GM19238 (cell line): ENCODE data around the gene TCHP.
"Not testable (repeated sequence)": the region's sequence is repeated elsewhere in the genome, so short reads cannot be mapped to it uniquely, and the experiment has no call there.

Experiments used
- DNase-seq: peaks from one replicate; pipeline ENCODE4 v3.0.0; 2011; ENCODE audit warnings: low spot score; ENCODE audit not compliant: insufficient read length

Gene TCHP

DNA sequence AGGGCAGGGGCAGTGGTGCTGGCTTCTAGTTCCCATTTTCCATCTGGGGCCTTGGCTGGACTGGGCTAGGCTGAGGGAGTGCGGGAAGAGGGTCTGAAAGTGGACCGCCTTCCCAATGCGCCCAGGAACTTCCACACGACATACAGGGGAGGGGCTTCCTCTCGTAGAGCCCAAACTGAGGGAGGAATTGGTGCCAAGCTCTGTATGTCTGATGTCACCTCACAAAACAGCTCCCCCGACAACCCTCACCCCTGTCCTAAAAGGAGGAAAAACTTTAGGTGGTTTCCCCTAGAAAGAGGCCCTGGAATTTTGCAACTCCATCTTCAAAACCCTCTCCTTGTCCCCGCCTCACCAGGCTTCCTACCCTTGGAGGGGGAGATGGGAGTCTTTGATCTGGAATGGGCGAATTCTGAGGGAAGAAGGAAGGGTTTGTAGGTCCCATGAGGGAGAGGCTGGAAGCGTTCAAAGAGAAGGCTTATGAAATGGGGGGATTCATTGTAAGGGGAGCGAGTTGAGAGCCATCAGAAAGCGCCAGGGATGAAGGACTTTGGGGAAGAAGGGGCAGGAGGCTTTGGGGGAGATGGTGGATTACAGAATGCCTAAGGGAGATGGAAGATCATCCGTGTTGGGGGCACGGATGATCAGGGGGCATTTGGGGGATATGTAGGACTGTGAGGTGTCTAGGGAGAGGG, 20.6 kb upstream of the TCHP start:
- no peak for DNase-seq

DNA sequence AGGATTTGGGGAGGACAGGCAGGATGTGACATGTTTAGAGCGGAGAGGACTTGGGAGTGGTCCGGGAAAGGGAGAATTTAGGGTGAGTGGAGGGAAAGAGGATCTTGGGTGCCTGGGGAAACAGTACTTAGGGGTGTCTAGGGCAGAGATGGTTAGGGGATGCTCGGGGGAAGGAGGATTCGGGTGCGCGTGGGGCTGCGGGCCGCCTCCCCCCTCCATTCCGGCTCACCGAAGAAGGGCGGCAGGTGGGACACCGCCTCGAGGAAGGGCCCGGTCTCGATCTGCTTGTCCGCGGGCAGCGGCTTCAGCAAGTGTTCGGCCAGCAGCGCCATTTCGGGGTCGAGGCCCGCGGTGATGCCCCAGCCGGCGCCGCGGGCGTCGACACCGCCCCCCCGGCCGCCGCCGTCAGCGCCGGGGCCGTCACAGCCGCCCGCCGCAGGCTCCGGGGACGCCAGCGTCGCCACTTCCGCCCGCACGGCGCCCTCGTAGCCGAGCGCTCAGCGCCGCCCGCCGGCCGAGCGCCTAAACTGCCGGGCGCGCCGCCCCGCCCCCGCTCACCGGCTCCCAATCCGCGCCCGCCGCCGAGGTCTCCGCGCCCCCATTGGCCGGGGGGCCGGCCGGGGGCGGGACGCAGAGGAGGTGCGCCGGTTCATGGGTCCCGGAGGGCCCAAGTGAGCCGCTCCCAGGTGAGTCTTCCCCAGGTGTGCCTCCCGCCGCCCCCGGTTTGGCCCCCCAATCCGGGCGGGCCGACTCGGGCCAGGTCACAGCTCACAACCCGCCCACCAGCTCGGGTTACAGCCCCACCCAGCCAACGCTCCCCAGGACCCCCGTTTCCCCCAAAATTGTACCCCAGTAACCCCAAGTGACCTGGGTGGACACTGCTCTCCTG, 19.8 kb upstream of the TCHP start, which contains the start of gene GLTP:
Gene GLTP (minus strand): TSS at position 499 of the 889 bp plus-strand sequence. CDS start 167 bp downstream, at position 332.
- DNase-seq = peak; percentile 95

DNA sequence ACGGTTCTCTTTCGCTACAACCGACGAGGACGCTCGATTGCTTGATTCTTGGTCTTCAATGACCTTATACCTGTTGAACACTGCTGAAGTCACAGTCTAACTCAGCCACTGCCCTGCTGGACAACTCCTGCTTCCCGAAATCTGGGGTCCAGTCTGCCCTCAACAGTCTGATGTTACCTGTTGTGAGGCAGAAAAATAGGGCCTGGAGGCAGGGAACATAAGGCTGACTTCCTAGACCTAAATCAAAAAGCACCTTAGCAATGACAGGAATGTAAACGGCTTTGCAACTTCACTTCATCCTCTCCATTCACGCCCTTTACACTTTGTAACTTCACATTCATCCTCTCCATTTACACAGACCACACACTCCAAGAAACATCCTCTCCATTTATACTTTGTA, 19.1 kb upstream of the TCHP start:
- no peak for DNase-seq

DNA sequence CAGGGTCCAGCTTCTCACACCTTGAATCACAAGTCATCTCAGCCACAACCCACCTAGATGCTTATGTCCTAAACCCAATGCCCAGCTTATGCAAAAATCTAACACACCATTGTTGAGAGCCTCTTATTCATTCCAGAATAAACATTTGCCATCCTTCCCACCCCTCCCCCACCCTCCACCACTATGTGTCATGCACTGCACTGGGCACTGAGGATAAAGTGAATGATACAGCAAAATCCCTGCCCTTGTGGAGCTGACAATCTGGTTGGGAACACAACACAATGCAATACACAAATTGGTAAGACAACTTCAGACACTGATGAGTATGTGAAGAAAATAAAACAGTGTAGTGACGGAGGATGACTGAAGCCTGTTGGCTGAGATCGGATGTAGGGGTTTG, 18.3 kb upstream of the TCHP start:
- no peak for DNase-seq

DNA sequence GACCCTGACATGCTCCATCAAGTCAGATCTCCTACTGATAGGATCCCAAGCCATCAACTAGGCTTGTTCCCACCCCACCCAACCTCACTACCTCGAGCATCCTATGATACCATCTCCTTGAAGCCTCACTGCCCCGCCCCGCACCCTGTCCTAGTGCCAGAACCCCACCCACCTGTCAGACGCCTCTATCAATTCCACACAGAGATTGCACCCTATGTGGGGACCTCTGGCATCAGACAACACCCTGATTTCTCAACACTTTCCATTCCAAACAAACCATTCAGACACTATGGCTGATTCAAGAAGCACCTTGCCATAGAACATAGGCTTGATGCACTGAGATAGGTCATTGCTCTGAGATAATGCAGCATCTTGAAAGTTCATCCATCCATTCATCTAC, 16.6 kb upstream of the TCHP start:
- DNase-seq = no peak

DNA sequence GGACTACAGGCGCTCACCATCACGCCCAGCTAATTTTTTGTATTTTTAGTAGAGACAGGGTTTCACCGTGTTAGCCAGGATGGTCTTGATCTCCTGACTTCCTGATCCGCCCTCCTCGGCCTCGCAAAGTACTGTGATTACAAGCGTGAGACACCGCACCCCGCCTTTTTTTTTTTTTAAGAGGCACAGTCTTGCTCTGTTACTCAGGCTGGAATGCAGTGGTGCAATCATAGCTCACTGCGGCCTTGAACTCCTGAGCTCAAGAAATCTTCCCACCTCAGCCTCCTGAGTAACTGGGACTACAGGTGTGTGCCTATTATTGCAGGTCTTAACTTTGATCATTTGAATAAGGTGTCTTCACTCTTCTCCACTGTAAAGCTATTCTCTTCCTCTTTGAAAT, 14.5 kb upstream of the TCHP start:
- DNase-seq = no peak

DNA sequence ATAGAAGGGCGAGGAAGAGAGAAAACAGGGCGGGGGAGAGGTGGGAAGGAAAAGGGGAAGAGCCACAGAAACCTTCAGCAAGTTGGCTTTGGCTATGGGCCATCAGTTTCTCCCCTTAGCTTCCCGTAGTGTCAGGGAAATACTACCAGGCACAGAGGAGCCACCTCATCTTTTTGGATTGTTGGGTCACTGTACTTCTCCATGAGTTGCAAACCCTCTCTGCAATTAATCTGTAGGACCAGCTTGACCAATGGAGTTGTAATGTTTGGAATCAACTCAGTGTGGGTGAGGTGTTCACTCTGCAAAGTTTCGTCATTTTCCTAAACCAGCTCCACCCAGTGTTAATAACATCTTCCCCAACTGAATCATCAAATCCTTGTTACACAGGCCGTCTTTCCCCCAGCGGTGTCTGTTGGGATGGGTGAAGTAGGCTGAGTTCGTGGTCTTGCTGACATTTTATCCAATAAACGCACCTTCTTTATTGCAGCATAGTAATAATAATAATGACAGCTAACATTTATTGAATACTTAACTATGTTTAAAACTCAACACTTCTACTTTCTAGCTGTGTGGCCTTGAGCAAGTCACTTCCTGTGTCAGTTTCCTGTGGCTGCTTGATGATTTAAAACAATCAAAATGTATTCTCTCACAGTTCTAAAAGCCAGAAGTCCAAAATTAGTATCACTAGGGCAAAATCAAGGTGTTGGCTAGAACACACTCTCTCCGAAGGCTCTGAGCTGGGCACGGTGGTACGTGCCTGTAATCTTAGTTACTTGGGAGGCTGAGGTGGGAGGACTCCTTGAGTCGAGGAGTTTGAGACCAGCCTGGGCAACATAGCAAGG, 11.7 kb upstream of the TCHP start:
- no peak for DNase-seq

DNA sequence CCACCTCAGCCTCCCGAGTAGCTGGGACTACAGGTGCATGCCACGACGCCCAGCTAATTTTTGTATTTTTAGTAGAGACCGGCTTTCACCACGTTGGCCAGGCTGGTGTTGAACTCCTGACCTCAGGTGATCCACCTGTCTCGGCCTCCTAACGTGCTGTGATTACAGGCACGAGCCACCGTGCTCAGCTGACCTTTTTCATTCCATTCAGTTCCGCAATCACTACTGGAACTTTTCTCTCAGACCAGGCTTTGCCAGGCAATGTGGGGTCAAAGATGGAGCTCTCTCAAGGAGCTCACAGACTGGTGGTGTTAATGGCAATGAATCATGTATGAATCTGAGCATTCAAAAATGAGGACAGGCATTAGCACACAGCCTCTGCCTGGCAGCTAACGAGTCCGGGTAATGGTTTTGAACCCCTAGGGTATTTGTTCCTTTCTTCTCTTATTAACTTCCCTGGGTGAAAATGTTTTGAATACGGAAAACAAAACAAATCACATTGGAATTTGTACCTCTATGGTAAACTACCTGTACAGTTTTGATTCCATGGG, 9.4 kb upstream of the TCHP start:
- DNase-seq = no peak

DNA sequence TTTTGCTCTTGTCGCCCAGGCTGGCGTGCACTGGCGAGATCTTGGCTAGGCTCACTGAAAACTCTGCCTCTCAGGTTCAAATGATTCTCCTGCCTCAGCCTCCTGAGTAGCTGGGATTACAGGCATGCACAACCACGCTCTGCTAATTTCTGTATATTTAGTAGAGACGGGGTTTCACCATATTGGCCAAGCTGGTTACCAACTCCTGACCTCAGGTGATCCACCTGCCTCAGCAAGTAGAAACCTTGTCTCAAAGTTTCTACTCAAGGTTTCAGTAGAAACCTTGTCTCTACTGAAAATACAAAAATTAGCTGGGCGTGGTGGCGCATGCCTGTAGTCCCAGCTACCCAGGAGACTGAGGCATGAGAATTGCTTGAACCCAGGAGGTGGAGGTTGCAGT, 8.3 kb upstream of the TCHP start:
- DNase-seq = not testable (repeated sequence)

DNA sequence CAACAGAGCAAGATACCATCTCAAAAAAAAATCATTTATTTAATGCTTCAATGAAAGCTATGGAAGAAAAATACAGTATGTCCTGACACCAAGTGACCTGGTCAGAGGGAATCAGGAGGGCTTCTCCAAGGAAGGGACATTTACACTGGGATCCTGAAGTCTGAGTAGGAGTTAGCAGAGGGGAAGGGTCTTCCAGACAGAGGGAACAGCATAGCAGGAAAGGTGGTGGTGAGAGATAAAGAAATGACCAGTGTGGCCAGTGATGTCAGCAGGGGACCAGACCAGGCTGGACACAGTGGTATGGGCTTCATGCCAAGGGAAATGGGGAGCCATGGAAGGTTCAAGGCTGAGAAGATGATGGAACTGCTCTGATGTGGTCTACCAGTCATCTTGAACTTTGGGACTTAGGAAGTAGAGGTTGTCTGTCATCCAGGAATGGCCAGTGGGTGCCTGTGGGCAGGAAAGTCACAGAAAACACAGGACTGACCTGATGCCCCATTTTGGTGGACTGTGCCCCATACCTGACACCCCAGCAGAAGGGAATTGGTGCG, 7.8 kb upstream of the TCHP start:
- no peak for DNase-seq

DNA sequence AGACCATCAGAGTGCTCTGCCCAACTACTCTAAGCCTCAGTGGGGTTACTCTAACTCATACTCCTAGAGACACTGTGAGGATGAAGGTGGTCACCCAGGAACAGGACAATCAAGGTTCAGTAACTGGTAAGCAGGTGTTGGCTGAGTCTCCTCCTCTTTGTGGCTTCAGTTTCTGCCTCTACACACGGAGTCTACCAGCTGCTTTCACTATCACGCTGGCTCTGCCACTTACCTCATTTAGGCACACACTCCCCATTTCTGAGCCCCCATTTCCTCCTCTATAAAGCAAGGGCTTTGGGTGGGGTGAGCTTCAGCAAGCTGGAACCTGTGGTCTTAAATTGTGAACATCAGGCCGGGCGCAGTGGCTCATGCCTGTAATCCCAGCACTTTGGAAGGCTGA, 7.3 kb upstream of the TCHP start:
- peak; percentile 39 for DNase-seq

DNA sequence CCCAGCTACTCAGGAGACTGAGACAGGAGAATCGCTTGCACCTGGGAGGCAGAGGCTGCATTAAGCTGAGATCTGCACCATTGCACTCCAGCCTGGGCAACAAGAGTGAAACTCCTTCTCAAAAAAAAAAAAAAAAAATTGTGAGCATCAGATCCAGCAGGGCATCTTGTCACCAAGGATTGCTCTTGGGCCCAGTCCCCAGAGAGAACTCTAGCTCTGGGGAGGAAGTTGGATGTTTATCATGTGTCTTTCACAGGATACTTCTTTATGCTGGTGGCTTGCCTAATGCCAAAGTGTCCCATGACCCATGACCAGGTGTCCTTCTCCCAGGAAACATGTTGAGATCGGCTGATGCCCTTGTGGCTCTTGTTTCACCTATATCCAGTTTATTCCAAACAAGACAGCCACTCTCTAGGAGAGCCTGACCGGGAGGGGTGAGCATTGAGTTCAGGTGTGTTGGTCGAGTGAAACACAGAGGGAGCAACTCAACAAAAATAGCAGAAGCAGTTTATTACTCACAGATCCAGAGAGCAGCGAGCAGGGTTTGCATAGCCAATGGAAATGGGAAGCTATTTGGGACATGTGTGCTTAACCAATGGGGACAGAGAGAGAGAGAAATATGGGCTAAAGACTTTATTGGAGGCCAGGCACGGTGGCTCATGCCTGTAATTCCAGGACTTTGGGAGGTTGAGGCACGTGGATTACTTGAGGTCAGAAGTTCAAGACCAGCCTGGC, 6.6 kb upstream of the TCHP start:
- DNase-seq = no peak

DNA sequence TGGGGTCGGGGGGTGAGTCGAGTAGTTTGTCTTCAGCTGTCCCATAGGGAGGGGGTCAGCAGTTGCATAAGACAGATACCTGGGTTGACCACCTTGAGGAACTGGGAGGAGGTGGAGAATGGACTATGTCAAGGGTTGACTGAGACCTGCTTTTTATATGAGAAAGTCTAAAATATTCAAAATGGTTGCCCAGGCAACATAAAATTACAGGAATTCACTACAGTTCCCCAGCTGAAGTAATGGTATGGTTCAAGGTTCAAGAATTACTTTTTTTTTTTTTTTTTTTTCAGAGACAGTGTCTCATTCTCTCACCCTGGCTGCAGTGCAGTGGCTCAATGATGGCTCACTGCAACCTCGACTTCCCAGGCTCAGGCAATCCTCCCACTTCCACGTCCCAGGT, 5.1 kb upstream of the TCHP start:
- no peak for DNase-seq

DNA sequence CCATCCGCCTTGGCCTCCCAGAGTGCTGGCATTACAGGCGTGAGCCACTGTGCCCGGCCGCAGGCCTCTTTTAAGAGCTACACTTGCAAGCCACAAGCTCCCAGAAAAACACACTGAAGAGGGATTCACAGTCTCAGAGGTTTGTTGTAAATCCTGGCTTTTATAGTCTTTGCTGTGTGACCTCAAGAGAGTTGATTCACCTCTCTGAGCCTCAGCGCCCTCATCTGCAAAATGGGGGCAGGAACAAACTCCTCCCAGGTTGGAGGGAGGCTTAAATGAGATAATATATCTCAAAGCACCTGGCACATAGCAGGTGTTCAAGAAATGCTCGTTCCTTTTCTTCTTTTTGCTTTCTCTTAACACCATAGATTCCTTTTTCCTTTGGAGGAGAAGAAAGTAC, 3.9 kb upstream of the TCHP start:
- no peak for DNase-seq

DNA sequence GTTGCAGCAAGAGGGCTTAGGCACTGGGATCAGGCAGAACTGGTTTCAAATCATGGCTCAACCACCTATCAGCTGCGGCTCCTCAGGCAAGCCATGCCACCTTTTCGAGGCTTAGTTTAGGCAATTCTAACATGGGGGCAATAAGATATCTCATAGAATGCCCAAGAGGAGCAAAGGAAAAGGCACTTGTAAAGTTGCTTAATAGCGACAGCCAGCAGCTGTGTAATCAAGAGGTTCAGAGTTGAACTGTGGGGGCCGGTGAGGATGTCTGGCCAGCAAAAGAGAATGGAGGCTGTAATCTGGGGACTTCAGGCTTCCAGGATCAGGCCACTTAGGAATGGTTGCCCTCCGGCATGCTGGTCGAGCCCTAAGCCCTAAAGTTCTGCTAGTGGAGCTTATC, 3.0 kb upstream of the TCHP start:
- no peak for DNase-seq

DNA sequence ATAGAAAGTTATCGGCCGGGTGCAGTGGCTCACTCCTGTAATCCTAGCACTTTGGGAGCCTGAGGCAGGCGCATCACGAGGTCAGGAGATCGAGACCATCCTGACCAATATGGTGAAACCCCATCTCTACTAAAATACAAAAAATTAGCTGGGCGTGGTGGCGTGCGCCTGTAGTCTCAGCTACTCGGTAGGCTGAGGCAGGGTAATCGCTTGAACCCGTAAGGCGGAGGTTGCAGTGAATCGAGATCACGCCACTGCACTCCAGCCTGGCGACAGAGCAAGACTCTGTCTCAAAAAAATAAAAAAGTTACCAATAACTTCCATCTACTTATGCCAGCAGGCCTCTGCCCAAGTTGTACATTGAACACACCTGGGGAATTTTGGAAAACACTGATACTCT, 729 bp upstream of the TCHP start:
- not testable (repeated sequence) for DNase-seq

DNA sequence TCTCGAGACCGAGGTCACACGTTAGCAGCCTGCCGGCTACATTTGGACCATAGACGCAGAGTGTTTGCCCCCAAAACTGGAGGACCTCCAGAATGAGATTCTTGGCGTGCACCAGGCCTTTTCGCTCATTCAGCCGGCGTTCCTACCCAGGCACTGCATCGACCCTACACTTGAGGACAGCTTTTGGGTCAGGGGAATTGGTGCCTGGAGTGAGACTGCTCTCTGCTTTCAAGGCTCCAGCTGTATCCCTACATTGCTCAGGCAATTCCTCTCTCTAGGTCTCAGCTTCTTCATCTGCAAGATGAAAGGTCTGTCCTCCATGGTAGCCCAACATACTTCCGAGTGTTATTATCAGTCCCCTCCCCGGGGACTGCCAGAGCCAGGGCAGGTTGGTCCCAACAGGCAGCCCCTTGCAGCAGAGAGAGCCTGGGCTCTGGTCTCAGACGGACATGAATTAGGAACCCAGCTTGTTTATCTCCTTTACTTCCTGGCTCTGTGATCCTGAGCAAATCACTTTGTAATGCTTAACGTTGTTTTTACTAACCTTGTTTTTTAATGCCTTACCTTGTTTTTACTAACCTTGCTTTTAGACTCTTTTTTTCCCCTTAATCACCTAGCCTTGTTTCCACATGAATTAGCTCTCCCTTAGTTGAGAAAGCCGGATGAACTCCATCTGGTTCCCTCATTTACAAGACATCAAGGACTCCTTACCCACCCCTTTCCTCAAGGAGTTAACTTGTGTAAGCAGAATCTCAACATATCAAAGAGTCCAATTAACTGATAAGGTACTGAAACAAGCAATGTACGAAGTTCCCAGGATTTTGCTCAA, 892 bp downstream of the TCHP start:
- peak; percentile 54 for DNase-seq

DNA sequence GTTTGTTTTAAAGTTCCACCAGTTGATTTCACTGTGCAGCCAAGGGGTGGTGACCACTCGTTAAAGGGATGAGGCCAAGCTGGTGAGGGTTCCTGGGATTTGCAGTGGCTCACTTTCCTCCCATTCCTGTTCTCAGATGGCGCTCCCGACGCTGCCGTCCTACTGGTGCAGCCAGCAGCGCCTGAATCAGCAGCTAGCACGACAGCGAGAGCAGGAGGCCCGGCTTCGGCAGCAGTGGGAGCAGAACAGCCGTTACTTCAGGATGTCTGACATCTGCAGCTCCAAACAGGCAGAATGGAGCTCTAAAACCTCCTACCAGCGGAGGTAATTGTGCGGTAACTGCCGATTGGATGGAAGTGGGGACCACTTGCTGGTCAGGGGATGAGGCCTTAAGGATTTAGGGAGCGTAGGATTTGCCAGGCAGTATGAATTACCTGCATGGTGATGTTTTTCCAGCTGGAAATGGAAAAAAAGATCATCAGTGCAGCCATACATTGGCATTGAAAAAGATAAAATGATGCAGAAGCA, 2.9 kb downstream of the TCHP start:
- DNase-seq = no peak

DNA sequence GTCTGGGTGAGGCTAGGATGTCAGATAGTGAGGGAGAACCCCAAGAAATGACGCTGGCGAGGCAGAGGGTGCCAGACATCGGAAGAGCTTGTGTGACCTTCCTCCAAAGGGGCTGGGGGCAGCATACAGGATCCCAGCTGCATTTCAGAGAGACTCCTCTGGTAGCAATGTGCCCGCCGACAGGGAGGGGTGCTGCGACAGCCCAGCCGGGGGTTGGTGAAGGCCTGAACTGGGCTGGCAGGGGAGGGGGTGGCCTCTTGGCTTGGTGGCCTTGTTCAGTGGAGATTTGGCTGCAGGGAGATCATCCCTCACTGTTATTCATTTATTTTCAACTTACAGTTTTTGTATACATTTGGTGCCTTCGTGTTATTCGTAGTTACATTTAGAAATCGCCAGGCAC, 5.2 kb downstream of the TCHP start:
- no peak for DNase-seq
